ENCODE results near the gene AGBL4. TPM values are rescaled to one million over a fixed set of nuclear protein-coding genes. Genes with fewer than 3 reads are reported as not detected.

The AGBL4 gene
- total and polyA plus RNA-seq, 9 of the 15 experiments (the other 6 are each of a cell fraction or from before 2014, with no cell fraction given) = 0.11 TPM; not detected in 7

- no peak for TF ChIP-seq ZNF695 (CRISPR knock-in tag; IDR thresholded peaks at IDR 0.05)
These were observed 1239.5 kb downstream of the AGBL4 start (continued) for GRCh38 chr1:48784301-48784700.

GRCh38 chr1:48777219-48777895 lies 1246.4 kb downstream of the AGBL4 start:
- H3K4me1 ChIP-seq (replicated peaks in 1 of 2; ENCODE audit: control insufficient read depth in 2 of 2, insufficient read depth in 2 of 2, low read length in 2 of 2) = no peaks in the 10 kb centered on the region
- no peak for TF ChIP-seq MGA (IDR thresholded peaks at IDR 0.05)
- no peak for TF ChIP-seq ZNF398 (CRISPR knock-in tag; IDR thresholded peaks at IDR 0.05)
- TF ChIP-seq HEY1 (CRISPR knock-in tag; IDR thresholded peaks at IDR 0.05; ENCODE audit: borderline replicate concordance) = no peak
- no peak for TF ChIP-seq SP2 (IDR thresholded peaks at IDR 0.05; ENCODE audit: extremely low read depth, low read depth, low read length, poor library complexity, severe bottlenecking)
- TF ChIP-seq RBM22 (IDR thresholded peaks at IDR 0.05; ENCODE audit: low read depth, low read length, poor library complexity, severe bottlenecking) = no peak
- TF ChIP-seq SLC30A9 (CRISPR knock-in tag; IDR thresholded peaks at IDR 0.05) = no peak

More at GRCh38 chr1:48777219-48777895, 1246.4 kb downstream of the AGBL4 start:
- WGBS (ENCODE audit: insufficient coverage, low coverage, missing lambda C conversion rate) = 3% methylated on average over 17 of the region's 17 CpGs
- H2AFZ ChIP-seq (ENCODE audit: low read depth, low read length) = no peak overlapping the region
- no peak overlapping the region for H3K9ac ChIP-seq (ENCODE audit: insufficient read depth in 1 of 2, low read depth in 2 of 2, low read length in 2 of 2)
- DNase-seq (ENCODE audit: extremely low read depth in 1 of 4, low spot score in 3 of 4) (no peak), FAIRE-seq (no peak), ATAC-seq (no peak)
- H3K9me3 ChIP-seq (replicated peaks; ENCODE audit: control insufficient read depth, insufficient read depth, low read depth, low read length) = no peaks in the 10 kb centered on the region
- ChIA-PET CTCF (ENCODE audit: low intra/inter-chr PET ratio) (no interaction called here), POLR2A (no interaction called here)
- no peak overlapping the region for H3K27ac ChIP-seq (ENCODE audit: extremely low read depth, low read depth, low read length)
- H3K4me2 ChIP-seq (ENCODE audit: insufficient read depth, low read length) = no peak overlapping the region
- no peaks in the 10 kb centered on the region for H3K36me3 ChIP-seq (ENCODE audit: control insufficient read depth, insufficient read depth, low read length)
- H4K20me1 ChIP-seq (replicated peaks; ENCODE audit: control insufficient read depth, insufficient read depth, low read length) = no peaks in the 10 kb centered on the region
- intact Hi-C loops (cut with micrococcal nuclease) (no loop called here), in situ Hi-C loops (cut with MboI) (no loop called here)
- no peak overlapping the region for H3K4me3 ChIP-seq
- no TSS peak for BruUV-seq (replicated peaks)
- H3K79me2 ChIP-seq (ENCODE audit: control insufficient read depth, insufficient read depth, low read length) = no peaks in the 10 kb centered on the region
- no peaks in the 10 kb centered on the region for H3K9me1 ChIP-seq (ENCODE audit: control insufficient read depth, insufficient read depth, low read length)
- H3K27me3 ChIP-seq (ENCODE audit: control insufficient read depth in 2 of 2, insufficient read depth in 2 of 2, low read length in 2 of 2) = no peaks in the 10 kb centered on the region
